Ishikawa (cell line): ENCODE results near the gene CADM3.

Experiments
- CEBPB ChIP-seq: IDR thresholded peaks from 2 replicates; pipeline ENCODE4 v1.6.1; 2012
- CREB1 ChIP-seq: IDR thresholded peaks from 2 replicates; pipeline ENCODE4 v1.6.1; 2012; ENCODE audit warnings: low read depth
- EP300 ChIP-seq: IDR thresholded peaks from 2 replicates; pipeline ENCODE4 v1.6.1; 2012; ENCODE audit warnings: borderline replicate concordance
- FOXM1 ChIP-seq: IDR thresholded peaks from 2 replicates; pipeline ENCODE4 v1.6.1; 2012; ENCODE audit warnings: low read depth, borderline replicate concordance
- RAD21 ChIP-seq: IDR thresholded peaks from 2 replicates; pipeline ENCODE4 v1.6.1; 2012; ENCODE audit warnings: low read depth
- TAF1 ChIP-seq: IDR thresholded peaks from 2 replicates; pipeline ENCODE4 v1.6.1; 2012; ENCODE audit warnings: low read depth, mild to moderate bottlenecking
- TCF12 ChIP-seq: IDR thresholded peaks from 2 replicates; pipeline ENCODE4 v1.6.1; 2012; ENCODE audit warnings: low read depth
- YY1 ChIP-seq: IDR thresholded peaks from 2 replicates; pipeline ENCODE4 v1.6.1; 2012; ENCODE audit warnings: low read depth
- TF ChIP-seq, protein P1 (sequence below): IDR thresholded peaks from 2 replicates; pipeline ENCODE4 v1.6.1; 2012
- TF ChIP-seq, protein P2 (sequence below): IDR thresholded peaks from 2 replicates; pipeline ENCODE4 v1.6.1; 2012

DNA sequence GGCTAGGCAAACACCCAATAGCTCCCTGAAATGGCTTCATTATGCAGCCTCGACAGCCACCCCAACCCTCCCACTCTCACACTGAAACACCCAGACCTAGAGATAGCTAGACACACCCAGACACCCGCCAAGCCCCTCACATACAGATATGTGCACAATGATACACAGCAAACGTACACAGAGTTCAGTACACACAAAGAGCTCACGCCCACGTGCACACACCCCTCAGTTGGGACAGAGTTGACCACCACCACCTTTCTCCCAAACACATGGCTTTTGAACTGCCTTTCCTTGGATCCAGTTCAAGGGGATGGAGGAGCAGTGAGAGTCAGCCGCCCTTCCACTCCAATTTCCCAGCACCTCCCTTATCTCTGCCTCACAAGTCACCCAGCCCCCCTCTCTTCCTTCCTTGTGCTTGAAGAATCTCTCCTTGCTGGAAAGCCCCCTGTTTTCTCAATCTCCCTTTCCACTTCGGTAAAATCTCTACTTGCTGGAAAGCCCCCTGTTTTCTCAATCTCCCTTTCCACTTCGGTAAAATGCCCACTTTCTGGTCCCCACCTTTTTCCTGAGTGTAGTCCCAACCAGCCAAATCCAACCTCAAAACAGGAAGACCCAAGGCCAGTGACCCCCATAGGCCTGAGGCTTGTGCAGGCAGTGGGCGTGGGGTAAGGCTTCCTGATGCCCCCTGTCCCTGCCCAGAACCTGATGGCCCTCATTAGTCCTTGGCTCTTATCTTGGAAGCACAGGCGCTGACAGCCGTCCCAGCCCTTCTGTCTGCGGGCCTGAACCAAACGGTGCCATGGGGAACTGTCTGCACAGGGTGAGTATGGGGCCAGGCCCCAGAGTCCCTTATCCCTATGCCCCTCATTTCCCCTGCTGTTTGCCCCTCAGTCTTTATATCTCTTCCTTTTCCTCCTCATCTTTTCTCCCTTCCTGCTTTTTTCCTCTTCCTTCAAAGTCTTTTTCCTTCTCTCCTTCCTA lies 33.0 kb downstream of the CADM3 start, which contains the start of gene ACKR1:
- TF ChIP-seq, protein P1, sequence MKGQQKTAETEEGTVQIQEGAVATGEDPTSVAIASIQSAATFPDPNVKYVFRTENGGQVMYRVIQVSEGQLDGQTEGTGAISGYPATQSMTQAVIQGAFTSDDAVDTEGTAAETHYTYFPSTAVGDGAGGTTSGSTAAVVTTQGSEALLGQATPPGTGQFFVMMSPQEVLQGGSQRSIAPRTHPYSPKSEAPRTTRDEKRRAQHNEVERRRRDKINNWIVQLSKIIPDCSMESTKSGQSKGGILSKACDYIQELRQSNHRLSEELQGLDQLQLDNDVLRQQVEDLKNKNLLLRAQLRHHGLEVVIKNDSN: no peak
- no peak for TF ChIP-seq EP300
- no peak for TF ChIP-seq TAF1
- TF ChIP-seq CREB1: no peak
- TF ChIP-seq CEBPB: no peak
- no peak for TF ChIP-seq FOXM1
- no peak for TF ChIP-seq RAD21
- TF ChIP-seq, protein P2, sequence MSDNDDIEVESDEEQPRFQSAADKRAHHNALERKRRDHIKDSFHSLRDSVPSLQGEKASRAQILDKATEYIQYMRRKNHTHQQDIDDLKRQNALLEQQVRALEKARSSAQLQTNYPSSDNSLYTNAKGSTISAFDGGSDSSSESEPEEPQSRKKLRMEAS: no peak
- TF ChIP-seq YY1: no peak
- TF ChIP-seq TCF12: no peak
